Hematopoietic multipotent progenitor cell treated with erythropoietin and hydrocortisone succinate and interleukin-3 and kit ligand, for 8 days (in vitro differentiated cells): ENCODE measurements around the gene PAF1.
A peak's percentile ranks its signal among the peaks of the same experiment; 100 is the strongest.
"Not testable (repeated sequence)": the region's sequence is repeated elsewhere in the genome, so short reads cannot be mapped to it uniquely, and the experiment has no call there.

Experiments used
- DNase-seq: peaks from one replicate; pipeline ENCODE4 v3.0.0-alpha.2; 2015

PAF1 gene

GRCh38 chr19:39381910-39382611, 8.8 kb downstream of the PAF1 start:
- peak; percentile 82 for DNase-seq

DNA sequence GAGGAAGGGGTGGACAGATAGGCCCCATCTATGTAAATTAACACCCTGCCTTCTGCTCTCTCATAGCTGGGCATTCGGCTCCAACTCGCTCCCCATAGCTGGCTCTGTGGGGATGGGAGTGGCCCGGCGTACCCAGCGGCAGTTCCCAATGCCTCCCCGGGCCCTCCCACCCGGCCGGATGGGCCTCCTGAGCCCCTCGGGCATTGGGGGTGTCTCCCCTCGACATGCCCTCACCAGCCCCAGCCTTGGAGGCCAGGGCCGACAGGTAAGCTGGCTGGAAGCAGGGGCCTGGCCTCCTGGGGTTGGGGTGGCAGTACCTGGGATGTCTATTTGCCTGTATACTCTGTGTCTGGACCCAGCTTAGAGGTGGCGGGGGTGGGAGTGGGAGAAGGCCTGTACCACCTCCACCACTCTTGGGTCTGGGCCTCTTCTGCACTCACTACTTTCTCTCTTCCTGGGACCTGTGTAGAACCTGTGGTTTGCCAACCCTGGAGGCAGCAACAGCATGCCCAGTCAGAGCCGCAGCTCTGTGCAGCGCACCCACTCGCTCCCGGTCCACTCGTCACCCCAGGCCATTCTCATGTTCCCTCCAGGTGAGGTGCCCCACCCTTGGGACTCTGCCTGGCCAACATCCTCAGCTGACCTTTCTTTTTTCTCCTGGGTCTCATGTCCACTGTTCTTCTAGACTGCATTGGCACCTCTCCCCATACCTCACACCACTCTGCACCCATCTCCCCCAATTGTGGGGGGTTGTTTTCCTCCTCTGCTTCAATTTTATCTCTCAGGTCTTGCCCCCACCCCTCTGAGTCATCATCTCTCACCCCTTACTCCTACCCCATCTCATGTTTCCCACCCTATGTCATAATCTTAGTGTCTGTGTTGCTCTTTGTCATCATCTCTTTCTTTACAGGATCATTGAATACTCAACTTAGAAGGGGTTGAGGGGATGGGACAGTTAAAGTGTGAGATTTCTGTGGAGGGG, 10.1 kb downstream of the PAF1 start:
- DNase-seq, result no peak

DNA sequence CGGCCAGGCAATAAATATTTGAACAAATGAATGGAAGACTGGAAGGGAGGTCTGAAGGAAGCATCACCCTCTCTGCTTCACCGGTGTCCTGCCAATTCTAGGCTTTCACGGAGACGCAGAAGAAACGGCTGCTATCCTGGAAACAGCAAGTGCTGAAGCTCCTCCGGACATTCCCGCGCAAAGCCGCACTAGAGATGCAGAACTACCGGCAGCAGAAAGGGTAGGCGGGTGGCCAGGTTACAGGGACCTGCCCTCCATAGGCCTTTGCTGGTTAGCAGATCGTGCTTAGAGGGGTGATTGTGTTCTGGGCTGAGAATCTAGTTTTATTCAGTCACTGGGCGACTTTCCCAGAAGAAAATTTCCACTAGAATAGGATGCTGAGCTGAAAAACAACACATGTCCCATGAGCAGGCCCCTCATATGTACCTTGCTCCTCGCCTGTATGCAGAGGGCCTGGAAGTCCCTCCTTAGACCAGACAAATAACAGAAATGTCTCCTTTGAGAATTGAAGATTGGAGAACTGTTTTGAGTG, 11.0 kb downstream of the PAF1 start:
- DNase-seq, result no peak

- not testable (repeated sequence) for DNase-seq
Measured at GRCh38 chr19:39379366-39379765, 11.5 kb downstream of the PAF1 start.

GRCh38 chr19:39377373-39378362, 13.2 kb downstream of the PAF1 start:
- DNase-seq, result no peak

DNA sequence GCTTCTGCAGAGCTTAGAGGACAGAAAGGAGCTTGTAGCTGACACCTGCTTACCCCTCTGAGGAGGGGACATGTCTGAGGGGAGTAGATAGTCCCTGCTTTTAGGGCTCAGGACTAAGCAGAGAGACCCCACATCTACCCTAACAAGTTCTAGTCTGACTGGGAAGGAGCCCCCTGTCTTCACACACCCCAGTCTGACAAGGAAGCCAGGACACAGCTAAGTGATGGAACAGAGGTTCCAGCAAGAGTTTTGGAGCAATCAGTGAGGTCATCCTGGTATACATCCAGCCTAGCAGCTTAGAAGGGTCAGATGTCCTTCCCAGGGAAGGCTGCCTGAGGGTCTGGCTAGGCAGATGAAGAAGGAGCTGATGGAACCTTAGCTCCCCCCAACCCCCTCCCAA, 15.0 kb downstream of the PAF1 start:
- DNase-seq, result no peak

GRCh38 chr19:39372941-39373340, 18.0 kb downstream of the PAF1 start:
- DNase-seq, result no peak

- DNase-seq, result no peak
Measured at GRCh38 chr19:39372047-39372802, 18.7 kb downstream of the PAF1 start.

DNA sequence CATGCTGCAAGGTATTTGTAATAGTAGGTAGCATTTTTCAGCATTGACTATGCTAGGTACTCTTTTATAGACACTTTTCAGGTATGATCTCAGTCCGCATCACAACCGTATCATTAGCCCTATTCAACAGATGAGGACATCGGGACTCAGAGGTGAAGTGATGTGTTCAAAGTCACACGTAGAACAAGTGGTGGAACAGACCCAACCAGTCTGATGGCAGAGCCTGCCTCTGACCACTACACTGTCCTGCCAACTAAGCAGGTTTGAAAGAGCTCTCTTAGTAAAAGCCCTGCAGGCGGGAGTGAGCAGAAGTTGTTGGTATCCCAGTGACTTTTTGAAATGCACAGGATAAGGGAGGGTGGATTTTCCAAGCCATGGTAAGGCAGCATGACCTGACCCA, 20.2 kb downstream of the PAF1 start:
- no peak for DNase-seq

GRCh38 chr19:39369200-39369599, 21.7 kb downstream of the PAF1 start:
- DNase-seq, result no peak

DNA sequence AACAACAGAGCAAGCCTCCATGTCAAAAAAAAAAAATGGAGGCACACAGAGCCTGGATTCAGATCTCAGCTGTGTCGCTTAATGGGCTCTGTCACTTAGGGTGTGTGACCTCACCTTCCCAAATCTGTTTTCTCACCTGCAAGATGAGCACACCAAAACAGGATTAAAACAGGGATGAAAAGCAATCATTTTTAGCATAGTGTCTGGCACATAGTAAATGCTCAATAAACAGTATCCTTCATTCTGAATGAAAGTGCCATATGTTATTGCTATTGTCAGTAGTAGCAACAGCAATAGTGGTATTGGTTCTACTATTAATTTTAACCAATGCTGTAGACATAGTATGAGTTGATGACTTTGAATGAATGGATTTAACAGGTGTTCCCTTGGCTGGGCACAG, 25.4 kb downstream of the PAF1 start:
- no peak for DNase-seq

DNA sequence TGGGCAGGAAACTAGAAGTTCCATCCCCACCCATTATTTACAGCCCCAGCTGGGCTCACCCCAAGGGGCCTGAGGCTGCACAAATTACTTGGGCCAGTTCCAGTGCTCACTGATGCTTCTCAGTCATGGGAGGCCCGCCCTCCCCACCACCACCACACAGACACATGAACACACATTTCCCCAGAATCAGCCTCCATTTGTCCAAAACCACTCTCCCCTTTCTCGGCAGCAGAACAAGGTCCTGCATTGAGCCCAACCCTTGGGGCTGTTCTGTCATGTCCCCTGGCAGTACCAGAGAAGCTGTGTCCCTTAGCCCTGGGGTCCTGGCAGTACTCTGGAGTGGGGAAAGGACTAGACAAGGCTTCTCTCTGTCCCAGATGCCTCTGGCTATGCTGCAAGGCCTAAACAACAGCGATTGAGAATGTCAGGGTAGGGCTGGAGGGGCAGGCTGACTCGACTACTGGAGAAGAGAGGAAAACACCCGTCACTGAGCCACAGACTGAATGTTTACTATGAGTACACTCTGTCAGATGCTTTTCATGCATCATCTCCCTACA, 26.9 kb downstream of the PAF1 start:
- peak; percentile 41 for DNase-seq

GRCh38 chr19:39362682-39363657, 27.9 kb downstream of the PAF1 start:
- no peak for DNase-seq

DNA sequence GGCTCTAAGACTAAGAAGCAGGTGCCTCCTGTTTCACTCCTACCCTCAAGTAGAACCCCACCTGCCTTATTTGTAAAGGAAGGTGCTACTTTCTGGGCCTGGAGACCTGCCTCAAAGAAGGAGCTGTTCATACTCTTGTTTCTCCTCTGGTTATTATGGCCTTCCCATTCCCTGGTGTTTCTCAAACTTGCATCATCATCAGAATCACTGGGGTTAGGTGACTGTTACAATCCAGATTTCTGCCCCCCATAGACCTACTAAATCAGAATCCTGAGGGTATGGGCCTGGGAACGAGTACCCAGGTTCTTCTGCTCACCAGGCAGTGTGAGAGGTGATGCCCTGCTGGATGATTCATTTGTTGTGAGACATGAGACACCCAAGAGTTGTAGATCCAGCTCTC, 30.3 kb downstream of the PAF1 start:
- no peak for DNase-seq

- no peak for DNase-seq
Measured at GRCh38 chr19:39359026-39359425, 31.9 kb downstream of the PAF1 start.

GRCh38 chr19:39356647-39357046, 34.3 kb downstream of the PAF1 start:
- DNase-seq, result peak; percentile 41

- no peak for DNase-seq
Measured at GRCh38 chr19:39356073-39356472, 34.8 kb downstream of the PAF1 start.

- no peak for DNase-seq
Measured at GRCh38 chr19:39355253-39355652, 35.7 kb downstream of the PAF1 start.

- peak; percentile 60 for DNase-seq
Measured at GRCh38 chr19:39352381-39353255, 38.3 kb downstream of the PAF1 start.
